Activated CD8-positive, alpha-beta memory T cell treated with anti-CD3 and anti-CD28 coated beads, Interleukin-2, amount 10 ng/mL, durations not matched to agents 7 days and 5 days (primary cell): ENCODE data around the gene HSDL2. TPM values are rescaled to one million over a fixed set of nuclear protein-coding genes. Genes with fewer than 3 reads are reported as not detected.
"Not testable (repeated sequence)": the region's sequence is repeated elsewhere in the genome, so short reads cannot be mapped to it uniquely, and the experiment has no call there.

Experiments
- ATAC-seq: fragments of 150-1000 bp; cut with Tn5 transposase; one replicate; pipeline ENCODE4 v1.10.0; 2021; ENCODE audit warnings: moderate library complexity
- CTCF ChIA-PET: fragments of 350-600 bp; sonication (Branson Sonifier 250); formaldehyde crosslinking; loops from one replicate; lab custom pipeline; 2021; ENCODE audit warnings: antibody characterized with exemption; lab: Charles Lee
- DNase-seq: peaks from one replicate; pipeline ENCODE4 v3.0.0-alpha.2; 2020
- H3K27ac Mint-ChIP-seq: one replicate; pipeline ENCODE4 v1.8.0; 2021; ENCODE audit warnings: mild to moderate bottlenecking, mixed read lengths
- H3K27me3 Mint-ChIP-seq: one replicate; pipeline ENCODE4 v1.8.0; 2021; ENCODE audit warnings: mixed read lengths
- H3K36me3 Mint-ChIP-seq: one replicate; pipeline ENCODE4 v1.8.0; 2021; ENCODE audit warnings: mild to moderate bottlenecking, mixed read lengths
- H3K4me1 Mint-ChIP-seq: one replicate; pipeline ENCODE4 v1.8.0; 2021; ENCODE audit warnings: mixed read lengths
- H3K4me3 Mint-ChIP-seq: one replicate; pipeline ENCODE4 v1.8.0; 2021; ENCODE audit warnings: mild to moderate bottlenecking, moderate library complexity, mixed read lengths
- H3K9me3 Mint-ChIP-seq: one replicate; pipeline ENCODE4 v1.8.0; 2022; ENCODE audit warnings: low read depth, mixed read lengths
- total RNA-seq, 2 experiments: library from RNA; stranded (reverse); gene quantifications; one replicate each; pipeline ENCODE4 v1.2.3, GENCODE V29; 2021

Gene HSDL2
- total RNA-seq, 2 experiments from 2014 or later, result 18.2 to 19.3 TPM

GRCh38 chr9:112349008-112349333 lies 30.9 kb upstream of the HSDL2 start:
- Mint-ChIP-seq H3K4me1 (peaks cover 11% of the 10 kb centered on the region), H3K27ac (peak overlapping the region; percentile 79), H3K4me3 (peak overlapping the region; percentile 67), H3K9me3 (no peaks in the 10 kb centered on the region), H3K27me3 (peaks cover 3% of the 10 kb centered on the region), H3K36me3 (peaks cover 4% of the 10 kb centered on the region)
- no peak for ATAC-seq
- DNase-seq, result no peak
- CTCF ChIA-PET, result no interaction called here

- H3K4me1 Mint-ChIP-seq, result peaks cover 24% of the 10 kb centered on the region
- H3K27ac Mint-ChIP-seq, result no peak overlapping the region
These were observed 28.7 kb upstream of the HSDL2 start for GRCh38 chr9:112351184-112351583.

GRCh38 chr9:112352209-112352608 lies 27.7 kb upstream of the HSDL2 start:
- no peak overlapping the region for H3K27ac Mint-ChIP-seq
- peaks cover 27% of the 10 kb centered on the region for H3K4me1 Mint-ChIP-seq
- peaks cover 4% of the 10 kb centered on the region for H3K36me3 Mint-ChIP-seq
- H3K27me3 Mint-ChIP-seq, result peaks cover 3% of the 10 kb centered on the region
- CTCF ChIA-PET, result interaction anchor here (1.6 to 1.8 kb wide), 2 partner anchors 9 to 18 kb away, joined by 3 to 9 read pairs; no protein-coding TSS in a partner anchor
- H3K9me3 Mint-ChIP-seq, result no peaks in the 10 kb centered on the region
- ATAC-seq (no peak), DNase-seq (no peak)
- H3K4me3 Mint-ChIP-seq, result no peak overlapping the region

More at GRCh38 chr9:112351184-112351583, 28.7 kb upstream of the HSDL2 start:
- no peak for ATAC-seq
- peaks cover 4% of the 10 kb centered on the region for H3K36me3 Mint-ChIP-seq
- DNase-seq, result no peak
- peaks cover 3% of the 10 kb centered on the region for H3K27me3 Mint-ChIP-seq
- H3K4me3 Mint-ChIP-seq, result no peak overlapping the region
- no peaks in the 10 kb centered on the region for H3K9me3 Mint-ChIP-seq
- CTCF ChIA-PET, result interaction anchor here (1.6 to 1.8 kb wide), 2 partner anchors 10 to 19 kb away, joined by 3 to 9 read pairs; no protein-coding TSS in a partner anchor

GRCh38 chr9:112354081-112354743 lies 25.7 kb upstream of the HSDL2 start:
- Mint-ChIP-seq H3K27ac (no peak overlapping the region), H3K36me3 (no peaks in the 10 kb centered on the region), H3K27me3 (peaks cover 3% of the 10 kb centered on the region), H3K4me1 (peaks cover 17% of the 10 kb centered on the region), H3K4me3 (no peak overlapping the region), H3K9me3 (no peaks in the 10 kb centered on the region)
- no peak for DNase-seq
- CTCF ChIA-PET, result interaction anchor here (0.9 to 1.1 kb wide), 3 partner anchors 21 to 266 kb away, joined by 3 read pairs; partner anchors contain the start of gene PTBP3
- ATAC-seq, result no peak

- DNase-seq (no peak), ATAC-seq (peak; percentile 39)
- H3K27me3 Mint-ChIP-seq, result peaks cover 2% of the 10 kb centered on the region
- CTCF ChIA-PET, result interaction anchor here (0.7 to 1.2 kb wide), 4 partner anchors 11 to 245 kb away, joined by 3 to 4 read pairs (median 3); no protein-coding TSS in a partner anchor
- no peaks in the 10 kb centered on the region for H3K9me3 Mint-ChIP-seq
- peaks cover 17% of the 10 kb centered on the region for H3K4me1 Mint-ChIP-seq
- no peak overlapping the region for H3K27ac Mint-ChIP-seq
- H3K36me3 Mint-ChIP-seq, result no peaks in the 10 kb centered on the region
- no peak overlapping the region for H3K4me3 Mint-ChIP-seq
These were observed 24.4 kb upstream of the HSDL2 start for GRCh38 chr9:112355427-112355897.

GRCh38 chr9:112360047-112360804 lies 19.7 kb upstream of the HSDL2 start:
- Mint-ChIP-seq H3K4me3 (no peak overlapping the region), H3K36me3 (no peaks in the 10 kb centered on the region), H3K9me3 (no peaks in the 10 kb centered on the region), H3K4me1 (peaks cover 16% of the 10 kb centered on the region), H3K27me3 (peaks cover 6% of the 10 kb centered on the region), H3K27ac (no peak overlapping the region)
- ATAC-seq (peak; percentile 51), DNase-seq (no peak)
- CTCF ChIA-PET, result interaction anchor here (0.9 to 4.6 kb wide), 15 partner anchors 9 to 333 kb away, joined by 4 to 61 read pairs (median 6); partner anchors contain the start of gene HSDL2

- DNase-seq (no peak), ATAC-seq (peak; percentile 49)
- no peak overlapping the region for H3K27ac Mint-ChIP-seq
- peaks cover 7% of the 10 kb centered on the region for H3K4me1 Mint-ChIP-seq
- H3K4me3 Mint-ChIP-seq, result no peak overlapping the region
- peaks cover 6% of the 10 kb centered on the region for H3K27me3 Mint-ChIP-seq
- H3K9me3 Mint-ChIP-seq, result no peaks in the 10 kb centered on the region
- CTCF ChIA-PET, result interaction anchor here (0.7 to 4.6 kb wide), 21 partner anchors 10 to 763 kb away, joined by 3 to 61 read pairs (median 5); partner anchors contain the start of gene HSDL2
- H3K36me3 Mint-ChIP-seq, result peaks cover 3% of the 10 kb centered on the region
These were observed 18.3 kb upstream of the HSDL2 start for GRCh38 chr9:112361601-112362000.

GRCh38 chr9:112364761-112365160 lies 15.1 kb upstream of the HSDL2 start:
- no peak for DNase-seq
- CTCF ChIA-PET, result interaction anchor here (1.0 kb wide), 2 partner anchors 251 to 267 kb away, joined by 3 to 5 read pairs; no protein-coding TSS in a partner anchor
- peaks cover 6% of the 10 kb centered on the region for H3K36me3 Mint-ChIP-seq
- H3K27me3 Mint-ChIP-seq, result peaks cover 6% of the 10 kb centered on the region
- peaks cover 5% of the 10 kb centered on the region for H3K9me3 Mint-ChIP-seq
- no peak overlapping the region for H3K27ac Mint-ChIP-seq
- peaks cover 7% of the 10 kb centered on the region for H3K4me1 Mint-ChIP-seq
- ATAC-seq, result no peak
- no peak overlapping the region for H3K4me3 Mint-ChIP-seq

- H3K27me3 Mint-ChIP-seq, H3K4me1 Mint-ChIP-seq, H3K9me3 Mint-ChIP-seq, H3K36me3 Mint-ChIP-seq, DNase-seq, ATAC-seq, H3K27ac Mint-ChIP-seq, H3K4me3 Mint-ChIP-seq: not testable (repeated sequence)
- CTCF ChIA-PET, result interaction anchor here (1.0 kb wide), 1 partner anchor 267 kb away, joined by 3 read pairs; no protein-coding TSS in a partner anchor
These were observed 14.7 kb upstream of the HSDL2 start for GRCh38 chr9:112365257-112365656.

GRCh38 chr9:112366591-112366990 lies 13.3 kb upstream of the HSDL2 start:
- H3K27ac Mint-ChIP-seq, result no peak overlapping the region

GRCh38 chr9:112367465-112367864 lies 12.4 kb upstream of the HSDL2 start:
- CTCF ChIA-PET, result interaction anchor here (0.8 to 1.9 kb wide), 5 partner anchors 12 to 426 kb away, joined by 3 to 10 read pairs (median 4); partner anchors contain the start of gene HSDL2
- Mint-ChIP-seq H3K4me3 (no peak overlapping the region), H3K9me3 (peaks cover 13% of the 10 kb centered on the region), H3K27me3 (peaks cover 4% of the 10 kb centered on the region), H3K36me3 (peaks cover 12% of the 10 kb centered on the region), H3K4me1 (peaks cover 3% of the 10 kb centered on the region), H3K27ac (no peak overlapping the region)
- DNase-seq (no peak), ATAC-seq (no peak)

More at GRCh38 chr9:112366591-112366990, 13.3 kb upstream of the HSDL2 start:
- H3K36me3 Mint-ChIP-seq, result peaks cover 11% of the 10 kb centered on the region
- H3K9me3 Mint-ChIP-seq, result peaks cover 12% of the 10 kb centered on the region
- H3K4me3 Mint-ChIP-seq, result no peak overlapping the region
- DNase-seq, result no peak
- peak; percentile 42 for ATAC-seq
- CTCF ChIA-PET, result interaction anchor here (0.7 to 1.9 kb wide), 9 partner anchors 11 to 427 kb away, joined by 3 to 10 read pairs (median 4); partner anchors contain the start of gene HSDL2
- H3K27me3 Mint-ChIP-seq, result peaks cover 6% of the 10 kb centered on the region
- peaks cover 6% of the 10 kb centered on the region for H3K4me1 Mint-ChIP-seq

- Mint-ChIP-seq H3K4me3 (no peak overlapping the region), H3K36me3 (peaks cover 24% of the 10 kb centered on the region), H3K27me3 (no peaks in the 10 kb centered on the region), H3K27ac (no peak overlapping the region), H3K9me3 (peaks cover 15% of the 10 kb centered on the region), H3K4me1 (peaks cover 3% of the 10 kb centered on the region)
- ATAC-seq, result no peak
- CTCF ChIA-PET, result interaction anchor here (1.1 to 1.8 kb wide), 2 partner anchors 10 to 19 kb away, joined by 3 read pairs; no protein-coding TSS in a partner anchor
- DNase-seq, result no peak
These were observed 10.1 kb upstream of the HSDL2 start for GRCh38 chr9:112369817-112370216.

- DNase-seq, result no peak
These were observed 8.8 kb upstream of the HSDL2 start for GRCh38 chr9:112371060-112371459.

More at GRCh38 chr9:112371060-112371459, 8.8 kb upstream of the HSDL2 start:
- peaks cover 3% of the 10 kb centered on the region for H3K4me1 Mint-ChIP-seq
- CTCF ChIA-PET, result interaction anchor here (1.8 kb wide), 1 partner anchor 20 kb away, joined by 3 read pairs; no protein-coding TSS in a partner anchor
- H3K4me3 Mint-ChIP-seq, result no peak overlapping the region
- no peaks in the 10 kb centered on the region for H3K27me3 Mint-ChIP-seq
- no peak for ATAC-seq
- peaks cover 15% of the 10 kb centered on the region for H3K9me3 Mint-ChIP-seq
- no peak overlapping the region for H3K27ac Mint-ChIP-seq
- H3K36me3 Mint-ChIP-seq, result peaks cover 30% of the 10 kb centered on the region
